Lung microvascular endothelial cell (primary cell): ENCODE data around the gene RNASEL. TPM values are rescaled to one million over a fixed set of nuclear protein-coding genes. Genes with fewer than 3 reads are reported as not detected.

ENCODE experiments used
- DNase-seq, 2 donors: peaks; one replicate each; pipeline versions ENCODE4 v3.0.0 to v3.0.0-alpha.2; 2010; ENCODE audit warnings: low read depth in 2 of 2
- total RNA-seq: library from RNA; depleted of rRNA; stranded (reverse); fragments of >200 nt; gene quantifications from 2 replicates; pipeline ENCODE4 v1.2.1, GENCODE V29; 2014

RNASEL gene
- total RNA-seq, 1 donor from 2014 or later, result 0.20 TPM

DNA sequence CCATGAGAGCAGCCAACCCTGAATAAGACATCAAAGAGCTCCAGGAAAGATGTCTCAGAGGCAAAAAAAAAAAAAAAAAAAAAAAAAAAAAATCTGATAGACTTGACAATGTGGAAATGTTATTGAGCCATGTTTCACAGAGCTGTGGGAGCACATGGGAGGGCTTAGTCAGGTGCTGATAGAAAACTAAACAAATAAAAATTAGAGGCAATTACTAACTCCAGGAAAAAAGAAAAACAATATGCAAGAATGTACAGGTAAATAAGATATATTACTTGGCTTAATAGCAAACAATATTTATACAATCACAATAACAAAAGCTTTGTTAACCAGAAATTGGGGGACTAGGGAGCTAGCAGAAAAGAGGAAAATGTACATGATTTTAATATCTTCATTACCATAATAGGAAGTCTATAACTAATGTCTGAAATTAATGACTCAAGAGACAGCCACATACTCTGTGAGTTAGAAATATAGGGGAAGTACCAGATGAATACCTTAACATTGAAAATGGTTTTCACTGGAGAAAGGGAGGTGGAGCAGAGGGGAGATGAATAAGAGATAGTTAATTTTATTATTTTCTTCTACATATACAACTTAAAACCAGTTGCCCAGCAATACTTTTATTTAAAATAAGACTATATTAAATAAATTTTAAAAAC, 32.0 kb upstream of the RNASEL start:
- DNase-seq, result no peak

DNA sequence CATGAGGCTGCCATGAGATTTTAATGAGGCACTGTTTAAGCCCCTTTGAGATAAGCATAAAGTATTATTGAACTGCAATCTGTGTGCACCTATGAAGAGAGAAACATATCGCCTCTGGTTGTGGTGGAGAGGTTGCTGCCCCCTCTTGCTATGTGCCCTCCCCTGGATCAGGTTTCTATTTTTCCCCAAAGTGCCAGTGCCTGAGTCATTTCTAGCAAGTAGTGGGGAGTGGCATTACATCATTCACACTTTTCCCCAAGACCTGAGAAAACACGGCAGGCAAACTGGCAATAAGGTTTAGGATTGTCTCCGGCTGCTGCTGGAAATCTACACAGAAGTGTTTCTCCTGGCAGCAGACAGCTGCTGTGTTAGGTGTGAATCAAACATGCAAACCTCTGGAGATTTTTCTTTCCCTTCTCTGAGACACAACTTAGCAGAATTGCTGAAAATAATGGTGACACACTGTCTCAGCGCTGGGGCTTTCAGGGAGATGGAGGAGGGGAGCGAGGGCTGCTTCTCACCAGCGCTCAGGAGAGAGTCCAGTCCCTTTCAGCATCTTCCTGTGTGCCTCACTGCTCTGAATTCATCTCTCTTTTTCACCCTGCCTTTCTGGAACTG, 28.8 kb upstream of the RNASEL start:
- DNase-seq, result no peak

DNA sequence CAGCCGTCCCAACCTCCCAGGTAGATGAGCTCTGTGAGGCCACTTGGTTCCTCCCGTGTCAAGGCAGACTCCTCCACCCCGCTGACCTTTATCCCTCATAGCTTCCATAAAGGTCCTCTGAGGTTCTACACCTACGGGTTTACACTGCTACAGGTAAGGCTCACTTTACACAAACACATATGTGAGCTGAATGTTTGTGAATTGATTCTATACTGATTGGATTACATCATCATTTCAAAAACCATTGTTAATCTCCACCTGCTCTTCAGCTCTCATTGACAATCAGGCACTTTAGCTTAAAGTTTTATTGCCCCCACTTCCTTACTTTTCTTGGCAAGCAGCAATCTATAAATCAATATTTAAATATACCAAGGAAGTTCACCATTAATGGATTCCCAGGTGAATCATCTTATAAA, 28.0 kb upstream of the RNASEL start:
- DNase-seq, result no peak

- DNase-seq, result peak in 1 of 2 donors; percentile 41
Observed at GRCh38 chr1:182616130-182617013, 27.3 kb upstream of the RNASEL start.

DNA sequence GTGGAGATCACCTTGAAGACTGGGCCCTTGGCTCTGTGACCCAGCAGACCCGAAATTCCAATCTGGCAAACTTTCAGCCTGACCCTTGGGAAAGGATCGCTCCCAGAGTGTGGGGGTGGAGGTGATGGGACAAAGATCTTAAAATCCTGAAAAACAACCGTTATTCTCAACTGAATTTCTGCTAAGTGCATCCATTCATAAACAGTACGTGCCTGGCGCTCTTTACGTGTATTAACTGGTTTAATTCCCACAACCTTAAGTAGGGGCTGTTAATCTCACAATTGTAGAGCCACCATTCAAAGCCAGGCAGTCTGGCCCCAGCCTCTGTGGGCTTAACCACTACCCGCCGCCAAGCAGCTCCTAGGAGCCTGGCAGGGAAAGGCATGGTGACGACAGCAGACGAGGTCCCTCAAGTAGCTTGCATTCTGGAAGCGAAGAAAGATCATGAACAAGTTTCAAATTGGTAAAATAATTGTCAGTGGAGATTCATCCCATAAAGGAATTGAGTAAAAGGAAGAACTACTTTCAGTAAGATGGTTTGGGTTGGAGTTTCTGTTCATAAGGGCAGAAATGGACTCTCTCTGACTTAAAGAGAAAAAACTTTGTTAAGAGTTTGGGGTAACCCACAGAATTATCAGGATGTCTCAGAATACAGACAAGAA, 26.5 kb upstream of the RNASEL start:
- peak in 1 of 2 donors; percentile 4 for DNase-seq

GRCh38 chr1:182614796-182615454, 25.9 kb upstream of the RNASEL start:
- peak; percentile 54 to 72 for DNase-seq

DNA sequence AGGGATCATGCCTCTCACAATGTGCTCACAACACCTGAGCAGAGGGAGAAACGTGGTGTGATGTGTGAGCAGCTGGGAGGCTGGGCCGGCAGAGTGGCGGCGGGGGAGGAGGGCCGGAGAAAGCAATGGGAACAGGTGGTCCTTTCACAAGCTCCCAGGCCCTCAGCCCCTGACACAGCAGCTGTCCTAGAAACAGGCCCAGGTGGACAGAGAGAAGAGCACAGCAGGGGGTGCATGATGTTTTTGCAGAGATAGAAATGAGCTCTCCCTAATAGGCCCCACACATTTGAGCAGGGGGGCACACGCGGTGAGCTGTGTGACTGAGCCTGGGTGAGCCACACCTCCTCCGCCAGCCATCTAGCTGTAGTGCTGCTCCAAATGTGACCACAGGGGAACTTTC, 22.7 kb upstream of the RNASEL start:
- DNase-seq, result no peak

DNA sequence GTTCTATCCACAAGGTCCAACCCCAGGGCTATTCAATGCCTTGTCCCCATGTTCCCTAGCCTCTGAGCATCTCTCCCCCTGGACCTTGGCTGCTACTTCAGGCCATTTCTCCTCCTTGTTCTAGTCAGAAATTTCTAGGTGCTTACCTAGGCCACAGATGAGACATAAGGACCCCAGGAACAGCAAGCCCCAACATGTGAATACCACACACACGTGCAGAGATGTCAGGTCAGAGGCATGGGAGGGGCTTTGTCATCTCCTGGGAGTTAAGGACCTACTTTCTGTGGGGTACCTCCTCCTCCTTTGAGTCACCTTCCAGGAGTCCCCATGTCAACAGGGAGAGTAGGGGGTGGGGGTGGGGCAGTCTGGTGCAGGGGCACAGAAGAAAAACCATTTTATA, 22.3 kb upstream of the RNASEL start:
- DNase-seq, result no peak

DNA sequence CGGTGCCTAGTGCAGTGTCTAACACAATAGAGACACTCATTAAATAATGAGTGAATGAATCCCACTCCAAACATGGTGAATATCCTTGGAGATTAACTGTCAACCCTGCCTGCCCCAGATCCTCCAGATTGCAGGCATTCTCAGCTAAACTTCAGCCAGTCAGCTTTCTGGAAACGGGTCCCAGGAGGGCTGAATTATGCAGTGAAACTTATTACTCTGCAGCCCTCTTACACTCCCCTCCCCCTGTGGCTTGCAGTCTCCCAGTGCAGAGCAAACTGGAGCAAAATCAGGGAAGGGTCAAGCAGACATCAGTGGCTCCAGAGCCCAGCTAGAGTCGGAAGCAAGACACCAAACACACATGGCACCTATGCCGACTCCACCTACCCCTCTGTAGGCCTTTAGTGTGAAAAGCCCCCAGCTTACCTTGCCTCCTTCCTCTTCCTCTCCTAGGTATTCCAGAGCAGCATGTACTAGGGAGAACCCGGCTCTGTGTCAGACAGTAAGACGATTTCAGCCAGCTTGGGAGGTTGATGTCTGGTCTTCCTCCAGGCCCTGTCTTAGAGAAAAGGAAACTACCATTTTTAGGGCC, 21.6 kb upstream of the RNASEL start:
- no peak for DNase-seq

DNA sequence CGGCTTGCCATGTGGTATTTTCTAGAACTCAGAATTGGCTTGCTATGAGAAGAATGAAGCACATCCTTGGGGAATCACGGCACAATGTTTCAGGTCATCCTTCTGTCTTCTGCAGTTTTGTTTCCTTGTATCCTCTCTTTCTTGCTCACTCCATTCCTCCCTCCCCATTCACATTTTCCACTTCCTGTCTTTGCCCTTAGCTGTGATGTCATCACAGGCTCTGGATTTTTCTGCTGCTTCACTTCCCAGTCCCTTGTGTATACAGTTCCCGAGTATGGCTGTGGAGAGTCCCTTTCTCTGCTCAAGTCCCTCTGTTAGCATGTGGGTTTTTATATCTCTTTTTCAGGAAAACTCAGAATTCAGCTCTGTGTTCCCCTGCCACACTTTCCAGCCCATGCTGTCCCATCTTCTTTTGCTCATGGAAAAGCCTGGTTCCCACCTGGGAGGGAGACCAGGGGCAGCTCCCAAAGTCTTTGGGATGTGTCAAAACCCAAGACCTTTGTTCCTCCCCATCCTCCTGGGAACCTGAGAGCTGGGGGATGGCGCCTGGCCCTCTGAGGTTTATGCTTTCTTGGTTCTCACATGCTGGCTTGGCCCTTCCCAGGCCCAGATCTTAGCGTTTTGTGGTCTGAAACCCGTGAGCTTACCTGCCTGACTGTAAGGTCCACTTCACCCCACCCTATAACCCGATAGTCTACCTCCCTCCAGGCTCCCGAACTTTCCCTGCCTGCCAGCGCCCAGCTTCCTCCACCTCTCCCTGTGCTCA, 20.0 kb upstream of the RNASEL start:
- peak in 1 of 2 donors; percentile 19 for DNase-seq

DNA sequence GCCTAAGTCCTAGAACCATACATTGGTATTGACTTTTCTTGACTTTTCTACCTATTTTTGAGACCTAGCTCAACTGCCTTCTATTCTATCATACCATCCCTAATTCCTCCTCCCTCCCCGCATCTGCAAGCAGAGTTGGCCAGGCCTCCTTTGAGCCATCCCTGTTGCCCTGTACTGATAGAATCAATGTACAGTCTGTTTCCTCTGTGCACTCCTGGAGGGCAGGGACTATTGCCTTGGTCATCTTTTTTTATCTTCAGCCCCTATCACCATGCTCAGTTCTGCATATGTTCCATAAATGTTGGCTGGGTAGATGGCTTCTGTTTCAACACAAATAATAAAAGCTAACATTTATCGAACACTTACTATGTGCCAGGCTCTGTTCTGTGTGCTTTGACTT, 19.2 kb upstream of the RNASEL start:
- no peak for DNase-seq

DNA sequence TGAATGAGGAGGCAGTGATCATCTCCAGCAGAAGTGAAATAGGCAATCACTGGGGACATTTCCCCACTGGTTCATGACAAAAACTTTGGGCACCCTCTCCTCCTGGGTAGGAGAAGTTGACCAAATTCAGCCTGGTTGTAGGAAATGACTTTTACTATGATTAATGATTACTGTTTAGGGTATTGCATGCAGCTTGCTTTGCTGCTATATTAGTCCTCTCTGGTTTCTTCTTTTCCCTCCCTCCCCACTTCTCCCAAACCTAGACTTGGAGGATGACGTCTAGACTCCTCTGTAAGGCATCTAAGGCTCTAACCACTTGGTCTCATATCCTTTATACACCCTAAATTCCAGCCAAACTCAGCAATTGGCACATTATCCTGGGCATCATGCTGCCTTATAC, 18.5 kb upstream of the RNASEL start:
- DNase-seq, result no peak

DNA sequence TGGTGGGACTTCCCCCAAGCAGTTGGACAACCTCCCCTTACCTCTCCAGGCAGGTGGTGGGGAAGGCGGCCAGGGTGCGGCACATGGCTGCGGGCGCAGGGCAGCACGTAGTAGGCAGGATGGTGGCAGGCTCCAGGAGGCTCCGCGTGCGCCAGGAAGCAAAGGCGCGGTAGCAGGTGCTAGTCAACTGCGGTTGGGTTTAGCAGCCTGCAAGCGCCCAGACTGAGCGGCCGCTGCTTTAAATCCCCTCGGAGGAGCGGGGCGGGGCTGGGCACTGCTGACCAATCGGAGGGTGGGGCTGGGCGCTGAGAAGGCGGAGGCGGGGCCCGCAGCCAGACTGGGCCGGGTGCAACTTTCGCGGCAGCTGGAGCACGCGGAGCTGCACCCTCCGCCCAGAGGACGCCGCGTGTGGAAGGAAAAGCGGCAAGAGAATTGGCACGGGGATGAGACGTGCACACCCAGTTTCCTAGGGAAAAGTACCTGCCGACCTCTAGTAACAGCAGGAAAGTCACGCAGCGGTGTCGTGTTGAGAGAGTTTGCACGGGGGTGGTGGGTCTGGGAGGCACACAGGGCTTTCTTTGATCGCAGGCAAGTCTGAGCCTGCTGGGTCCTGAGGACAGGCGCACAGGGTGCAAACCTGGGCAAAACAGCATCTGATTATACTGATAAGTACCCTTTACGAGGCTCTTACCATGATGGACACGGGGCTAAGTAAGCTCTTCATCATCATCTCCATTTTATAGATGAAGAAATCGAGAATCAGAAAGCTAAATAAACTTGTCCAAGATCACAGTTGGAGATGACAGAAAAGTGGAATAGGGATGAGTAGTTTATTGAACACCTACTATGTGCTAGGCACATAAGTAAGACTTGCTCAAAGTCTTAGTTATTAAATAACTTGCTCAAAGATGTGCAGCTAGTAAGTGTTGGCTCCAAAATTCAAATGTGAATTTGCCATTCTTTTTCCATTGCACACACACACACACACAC, 15.4 kb upstream of the RNASEL start, which contains the start of gene RGS16:
TSS of gene RGS16 (minus strand) at position 215 of the 990 bp plus-strand sequence. CDS start at position 85, 130 bp downstream.
- DNase-seq, result peak; percentile 62 to 78

DNA sequence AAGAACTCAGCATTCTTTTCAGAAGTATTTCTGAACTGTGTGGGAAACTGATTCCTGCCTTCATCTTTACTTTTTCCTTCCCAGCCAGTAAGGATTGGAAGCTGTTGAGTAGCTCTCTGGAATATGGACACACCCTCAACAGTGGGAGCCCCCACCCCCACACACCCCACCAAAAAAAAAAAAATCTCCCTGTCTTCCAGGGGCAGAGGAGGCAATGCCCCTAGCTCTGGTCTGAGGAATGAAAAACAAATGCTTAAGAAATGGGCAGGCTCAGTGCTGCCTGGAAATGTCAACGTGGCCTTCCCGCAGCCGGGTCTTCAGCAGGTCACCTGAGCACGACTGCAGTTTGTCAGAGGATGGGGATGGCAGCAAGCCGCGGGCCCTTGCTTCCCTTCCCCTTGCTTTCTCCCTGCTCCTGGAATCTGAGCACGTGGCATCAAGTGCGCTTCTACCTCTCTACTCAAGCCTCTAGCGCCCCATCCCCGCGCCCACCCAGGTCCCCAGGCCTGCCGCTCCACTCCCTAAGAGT, 14.7 kb upstream of the RNASEL start:
- DNase-seq, result no peak

GRCh38 chr1:182602935-182603645, 14.0 kb upstream of the RNASEL start:
- DNase-seq, result no peak

- no peak for DNase-seq
Observed at GRCh38 chr1:182601913-182602312, 12.9 kb upstream of the RNASEL start.

DNA sequence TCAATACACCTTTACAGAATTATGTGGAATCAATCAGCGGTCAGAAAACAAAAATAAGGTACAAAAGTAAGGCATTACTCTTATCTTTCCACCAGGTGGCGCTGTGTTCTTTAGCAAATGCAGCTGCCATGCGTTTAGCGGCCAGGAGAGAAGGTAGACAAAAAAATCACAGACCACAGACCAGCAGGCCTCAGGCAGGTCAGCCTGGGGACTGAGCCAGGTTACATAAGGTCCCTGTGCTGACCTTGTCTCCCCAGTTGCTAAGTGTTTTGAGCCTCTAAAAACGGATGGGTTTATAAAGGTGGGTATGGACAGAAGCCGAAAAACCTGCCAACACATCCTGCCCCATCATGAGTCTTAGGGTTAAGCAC, 12.3 kb upstream of the RNASEL start:
- DNase-seq, result peak; percentile 81 to 88
